Neural cell (in vitro differentiated cells): ENCODE measurements around the gene GLIS2. TPM values are rescaled to one million over a fixed set of nuclear protein-coding genes. Genes with fewer than 3 reads are reported as not detected.

Source experiments
- H2AFZ ChIP-seq: fragments of 200-600, 300-800 bp; sonication (generic), shearing (Covaris generic); 2 replicates; pipeline ENCODE4 v1.6.0; 2014; ENCODE audit warnings: low read depth, mild to moderate bottlenecking, antibody characterized with exemption, low read length, moderate library complexity
- H3F3A ChIP-seq: fragments of 200-600 bp; shearing (Covaris generic); 2 replicates; pipeline ENCODE4 v1.6.1; 2016; ENCODE audit warnings: mild to moderate bottlenecking, moderate library complexity, mixed read lengths, antibody characterized with exemption, low read length; ENCODE audit not compliant: insufficient read depth, poor library complexity, severe bottlenecking
- H3K27ac ChIP-seq: fragments of 200-600, 300-800 bp; sonication (generic), shearing (Covaris generic); 2 replicates; pipeline ENCODE4 v1.5.1; 2014; ENCODE audit warnings: mild to moderate bottlenecking, low read length, moderate library complexity
- H3K27me3 ChIP-seq: fragments of 300-800, 200-600 bp; sonication (generic), shearing (Covaris generic); 2 replicates; pipeline ENCODE4 v1.6.0; 2014; ENCODE audit warnings: mild to moderate bottlenecking, low read depth, low read length, moderate library complexity; ENCODE audit not compliant: insufficient read depth
- H3K36me3 ChIP-seq: fragments of 300-800, 200-600 bp; sonication (generic), shearing (Covaris generic); 2 replicates; pipeline ENCODE4 v1.5.1; 2014; ENCODE audit warnings: mild to moderate bottlenecking, antibody characterized with exemption, low read length, moderate library complexity; ENCODE audit not compliant: insufficient read depth
- H3K4me2 ChIP-seq: fragments of 300-800, 200-600 bp; sonication (generic), shearing (Covaris generic); 2 replicates; pipeline ENCODE4 v1.6.0; 2014; ENCODE audit warnings: mild to moderate bottlenecking, low read length
- H3K4me3 ChIP-seq: fragments of 300-800, 200-600 bp; sonication (generic), shearing (Covaris generic); 2 replicates; pipeline ENCODE4 v1.5.1; 2014; ENCODE audit warnings: mild to moderate bottlenecking, low read length, moderate library complexity
- H3K79me2 ChIP-seq: fragments of 200-600 bp; shearing (Covaris generic); replicated peaks from 2 replicates; pipeline ENCODE4 v1.6.0; 2014; ENCODE audit warnings: mild to moderate bottlenecking, low read length, moderate library complexity; ENCODE audit not compliant: insufficient read depth
- H3K9ac ChIP-seq: fragments of 300-800, 200-600 bp; sonication (generic), shearing (Covaris generic); 2 replicates; pipeline ENCODE4 v1.6.1; 2016; ENCODE audit warnings: mild to moderate bottlenecking, low read length, mixed read lengths
- H3K9me2 ChIP-seq: fragments of 200-600 bp; shearing (Covaris generic); 2 replicates; pipeline ENCODE4 v1.6.1; 2016; ENCODE audit warnings: mild to moderate bottlenecking, low read length, mixed read lengths; ENCODE audit not compliant: insufficient read depth
- H3K9me3 ChIP-seq: fragments of 200-600, 300-800 bp; sonication (generic), shearing (Covaris generic); 2 replicates; pipeline ENCODE4 v1.6.1; 2016; ENCODE audit warnings: mild to moderate bottlenecking, mixed run types, low read length, moderate library complexity, mixed read lengths
- H4K20me1 ChIP-seq: fragments of 200-600 bp; shearing (Covaris generic); 2 replicates; pipeline ENCODE4 v1.6.1; 2016; ENCODE audit warnings: mild to moderate bottlenecking, mixed run types; ENCODE audit not compliant: insufficient read depth
- CTCF ChIP-seq: fragments of 450-650 bp; IDR thresholded peaks from 2 replicates; pipeline ENCODE4 v1.5.1; 2014; ENCODE audit warnings: antibody characterized with exemption, mild to moderate bottlenecking, moderate library complexity; ENCODE audit not compliant: poor library complexity, severe bottlenecking
- EP300 ChIP-seq: fragments of 450-650 bp; conservative IDR thresholded peaks from 2 replicates; pipeline ENCODE4 v1.6.1; 2014; ENCODE audit warnings: antibody characterized with exemption, mild to moderate bottlenecking, moderate library complexity; ENCODE audit not compliant: poor library complexity, severe bottlenecking
- EZH2 ChIP-seq: fragments of 200-600, 300-800 bp; shearing (Covaris generic), sonication (generic); IDR thresholded peaks from 2 replicates; pipeline ENCODE4 v1.6.1; 2014; ENCODE audit warnings: antibody characterized with exemption, low read length, borderline replicate concordance, mild to moderate bottlenecking; ENCODE audit not compliant: insufficient read depth, poor library complexity, severe bottlenecking
- MXI1 ChIP-seq: fragments of 450-650 bp; conservative IDR thresholded peaks from 2 replicates; pipeline ENCODE4 v1.6.1; 2014; ENCODE audit warnings: antibody characterized with exemption, mild to moderate bottlenecking; ENCODE audit not compliant: poor library complexity, severe bottlenecking
- POLR2AphosphoS5 ChIP-seq: IDR thresholded peaks from 2 replicates; pipeline ENCODE4 v1.6.1; 2012
- RAD21 ChIP-seq: fragments of 450-650 bp; conservative IDR thresholded peaks from 2 replicates; pipeline ENCODE4 v1.6.1; 2014; ENCODE audit warnings: antibody characterized with exemption, mild to moderate bottlenecking, moderate library complexity
- REST ChIP-seq: IDR thresholded peaks from 2 replicates; pipeline ENCODE4 v1.6.1; 2012; ENCODE audit warnings: borderline replicate concordance
- SMC3 ChIP-seq: fragments of 450-650 bp; conservative IDR thresholded peaks from 2 replicates; pipeline ENCODE4 v1.6.1; 2014; ENCODE audit warnings: antibody characterized with exemption, mild to moderate bottlenecking, moderate library complexity; ENCODE audit not compliant: poor library complexity
- TAF1 ChIP-seq: IDR thresholded peaks from 2 replicates; pipeline ENCODE4 v1.6.1; 2012; ENCODE audit warnings: low read depth
- polyA plus RNA-seq: library from polyadenylated mRNA; depleted of rRNA; stranded (reverse); fragments of >200 nt; gene quantifications from 2 replicates; pipeline ENCODE4 v1.2.3, GENCODE V29; 2014

GLIS2 gene
- polyA plus RNA-seq, 1 donor from 2014 or later, result 2.6 TPM

- Histone ChIP-seq H3K27me3 (peaks cover 6% of the 10 kb centered on the region), H4K20me1 (no peaks in the 10 kb centered on the region), H3K9me3 (no peaks in the 10 kb centered on the region), H3K9ac (no peak overlapping the region), H3K36me3 (no peaks in the 10 kb centered on the region), H3K4me2 (no peak overlapping the region), H2AFZ (no peak overlapping the region), H3F3A (no peaks in the 10 kb centered on the region), H3K4me3 (no peak overlapping the region), H3K9me2 (no peaks in the 10 kb centered on the region), H3K79me2 (no peaks in the 10 kb centered on the region), H3K27ac (no peak overlapping the region)
- no peak for TF ChIP-seq MXI1
- TF ChIP-seq EZH2, result no peak
- no peak for TF ChIP-seq REST
These were observed 61.2 kb downstream of the GLIS2 start for GRCh38 chr16:4376893-4377572.

GRCh38 chr16:4377573-4378154 lies 61.8 kb downstream of the GLIS2 start:
- H3K4me2 ChIP-seq, result no peak overlapping the region

More at GRCh38 chr16:4377573-4378154, 61.8 kb downstream of the GLIS2 start:
- TF ChIP-seq CTCF (no peak), RAD21 (no peak), REST (no peak), EZH2 (no peak), MXI1 (no peak), POLR2AphosphoS5 (no peak), EP300 (no peak), SMC3 (no peak), TAF1 (no peak)
- Histone ChIP-seq H3K79me2 (no peaks in the 10 kb centered on the region), H3K9me2 (no peaks in the 10 kb centered on the region), H3K4me3 (no peak overlapping the region), H3K36me3 (no peaks in the 10 kb centered on the region), H3K9me3 (no peaks in the 10 kb centered on the region), H2AFZ (no peak overlapping the region), H4K20me1 (no peaks in the 10 kb centered on the region), H3K9ac (no peak overlapping the region), H3F3A (no peaks in the 10 kb centered on the region), H3K27ac (no peak overlapping the region), H3K27me3 (no peaks in the 10 kb centered on the region)
